HG03064 (cell line): Measurements from ENCODE around the gene ZNF14.
A peak's percentile ranks its signal among the peaks of the same experiment; 100 is the strongest.
"Not testable (repeated sequence)": the region's sequence is repeated elsewhere in the genome, so short reads cannot be mapped to it uniquely, and the experiment has no call there.

Experiments used
- ATAC-seq: cut with Tn5 transposase; IDR thresholded peaks from one replicate; pipeline ENCODE4 v1.9.1; 2021; ENCODE audit warnings: low read depth; ENCODE audit not compliant: unreplicated experiment

ZNF14 gene

DNA sequence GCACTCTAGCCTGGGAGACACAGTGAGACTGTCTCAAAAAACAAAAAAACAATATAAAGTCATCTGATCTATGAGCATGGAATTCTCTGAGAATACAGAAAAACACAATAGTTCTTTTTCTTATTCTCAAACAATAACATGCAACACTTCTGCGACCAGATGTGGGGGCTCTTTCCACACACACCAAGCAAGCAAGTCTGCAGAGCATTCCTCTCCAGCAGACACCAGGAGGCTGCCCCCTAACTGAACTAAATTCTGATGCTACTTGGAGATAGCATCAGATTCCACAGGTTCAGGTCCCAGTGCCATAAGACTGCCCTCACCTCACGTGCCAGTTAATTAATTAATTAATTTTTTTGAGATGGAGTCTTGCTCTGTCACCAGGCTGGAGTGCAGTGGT lies 36.5 kb downstream of the ZNF14 start:
- no peak for ATAC-seq

DNA sequence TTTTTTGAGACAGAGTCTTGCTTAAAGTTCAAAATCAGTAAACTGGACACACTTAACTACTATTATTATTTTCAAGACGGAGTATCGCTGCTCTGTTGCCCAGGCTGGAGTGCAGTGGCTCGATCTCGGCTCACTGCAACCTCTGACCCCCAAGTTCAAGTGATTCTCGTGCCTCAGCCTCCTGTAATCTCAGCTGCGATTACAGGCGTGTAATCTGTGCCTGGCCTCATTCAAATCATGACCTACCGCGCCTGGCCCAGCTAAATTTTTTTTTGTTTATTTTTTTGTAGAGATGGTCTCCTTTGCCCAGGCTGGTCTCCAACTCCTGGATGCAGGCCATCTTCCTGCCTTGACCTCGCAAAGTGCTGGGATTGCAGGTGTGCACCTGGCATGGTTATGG lies 41.2 kb downstream of the ZNF14 start:
- ATAC-seq, result no peak

DNA sequence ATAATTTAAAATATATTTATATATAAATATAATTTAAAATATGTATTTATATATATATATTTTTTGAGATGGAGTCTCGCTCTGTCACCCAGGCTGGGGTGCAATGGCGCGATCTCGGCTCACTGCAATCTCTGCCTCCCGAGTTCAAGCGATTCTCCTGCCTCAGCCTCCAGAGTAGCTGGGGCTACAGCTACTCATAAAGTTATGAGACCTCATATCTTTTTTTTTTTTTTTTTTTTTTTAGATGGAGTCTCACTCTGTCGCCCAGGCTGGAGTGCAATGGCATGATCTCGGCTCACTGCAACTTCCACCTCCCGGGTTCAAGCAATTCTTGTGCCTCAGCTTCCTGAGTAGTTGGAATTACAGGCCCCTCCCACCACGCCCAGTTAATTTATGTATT lies 43.9 kb downstream of the ZNF14 start:
- ATAC-seq, result not testable (repeated sequence)

DNA sequence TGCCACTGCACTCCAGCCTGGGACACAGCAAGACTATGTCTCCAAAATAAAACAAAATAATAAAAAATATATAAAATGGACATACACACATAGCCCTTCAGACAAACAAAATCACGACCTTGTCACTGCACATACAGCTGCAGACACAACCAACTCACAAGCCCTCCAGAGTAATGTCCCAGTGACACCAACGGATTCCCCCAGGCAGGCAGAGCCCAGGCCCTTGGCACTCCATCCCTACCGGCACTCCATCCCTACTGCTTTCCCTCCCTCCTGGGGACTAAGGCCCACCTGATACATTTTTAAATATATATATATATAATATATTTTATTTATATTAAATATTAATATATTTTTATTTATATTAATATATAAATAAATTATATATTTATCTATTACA lies 45.8 kb downstream of the ZNF14 start:
- no peak for ATAC-seq

DNA sequence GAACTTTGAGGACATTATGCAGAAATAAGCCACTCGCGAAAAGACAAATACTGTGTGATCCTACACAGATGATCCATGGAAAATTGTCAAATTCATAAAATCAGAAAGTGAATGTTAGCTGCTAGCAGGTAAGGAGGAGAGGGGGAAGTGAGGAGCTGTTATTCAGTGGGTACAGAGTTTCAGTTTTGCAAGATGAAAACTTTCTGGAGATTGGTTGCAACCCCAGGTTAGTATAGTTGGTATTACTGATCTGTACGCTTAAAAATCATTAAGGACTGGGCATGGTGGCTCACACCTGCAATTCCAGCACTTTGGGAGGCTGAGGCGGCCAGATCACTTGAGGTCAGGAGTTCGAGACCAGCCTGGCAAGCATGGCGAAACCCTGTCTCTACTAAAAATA lies 46.3 kb downstream of the ZNF14 start:
- no peak for ATAC-seq

DNA sequence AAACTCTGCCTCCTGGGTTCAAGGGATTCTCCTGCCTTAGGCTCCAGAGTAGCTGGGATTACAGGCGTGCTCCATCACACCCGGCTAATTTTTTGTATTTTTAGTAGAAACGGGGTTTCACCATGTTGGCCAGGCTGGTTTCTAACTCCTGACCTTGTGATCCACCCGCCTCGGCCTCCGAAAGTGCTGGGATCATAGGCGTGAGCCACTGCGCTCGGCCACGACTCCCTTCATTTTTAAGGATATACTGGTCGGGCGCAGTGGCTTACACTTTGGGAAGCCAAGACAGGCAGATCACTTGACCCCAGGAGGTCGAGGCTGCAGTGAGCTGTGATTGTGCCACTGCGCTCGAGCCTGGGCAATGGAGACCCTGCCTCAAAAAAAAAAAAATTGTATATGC lies 46.8 kb downstream of the ZNF14 start:
- ATAC-seq, result not testable (repeated sequence)

DNA sequence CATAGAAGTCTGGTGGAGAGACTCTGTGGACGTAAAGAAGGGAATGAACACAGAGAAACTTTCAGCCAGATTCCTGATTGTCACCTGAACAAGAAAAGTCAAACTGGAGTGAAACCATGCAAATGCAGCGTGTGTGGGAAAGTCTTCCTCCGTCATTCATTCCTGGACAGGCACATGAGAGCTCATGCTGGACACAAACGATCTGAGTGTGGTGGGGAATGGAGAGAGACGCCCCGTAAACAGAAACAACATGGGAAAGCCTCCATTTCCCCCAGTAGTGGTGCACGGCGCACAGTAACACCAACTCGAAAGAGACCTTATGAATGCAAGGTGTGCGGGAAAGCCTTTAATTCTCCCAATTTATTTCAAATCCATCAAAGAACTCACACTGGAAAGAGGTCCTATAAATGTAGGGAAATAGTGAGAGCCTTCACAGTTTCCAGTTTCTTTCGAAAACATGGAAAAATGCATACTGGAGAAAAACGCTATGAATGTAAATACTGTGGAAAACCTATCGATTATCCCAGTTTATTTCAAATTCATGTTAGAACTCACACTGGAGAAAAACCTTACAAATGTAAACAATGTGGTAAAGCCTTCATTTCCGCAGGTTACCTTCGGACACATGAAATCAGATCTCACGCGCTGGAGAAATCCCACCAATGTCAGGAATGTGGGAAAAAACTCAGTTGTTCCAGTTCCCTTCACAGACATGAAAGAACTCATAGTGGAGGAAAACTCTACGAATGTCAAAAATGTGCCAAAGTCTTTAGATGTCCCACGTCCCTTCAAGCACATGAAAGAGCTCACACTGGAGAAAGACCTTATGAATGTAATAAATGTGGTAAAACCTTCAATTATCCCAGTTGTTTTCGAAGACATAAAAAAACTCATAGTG lies 53.5 kb downstream of the ZNF14 start:
- no peak for ATAC-seq

DNA sequence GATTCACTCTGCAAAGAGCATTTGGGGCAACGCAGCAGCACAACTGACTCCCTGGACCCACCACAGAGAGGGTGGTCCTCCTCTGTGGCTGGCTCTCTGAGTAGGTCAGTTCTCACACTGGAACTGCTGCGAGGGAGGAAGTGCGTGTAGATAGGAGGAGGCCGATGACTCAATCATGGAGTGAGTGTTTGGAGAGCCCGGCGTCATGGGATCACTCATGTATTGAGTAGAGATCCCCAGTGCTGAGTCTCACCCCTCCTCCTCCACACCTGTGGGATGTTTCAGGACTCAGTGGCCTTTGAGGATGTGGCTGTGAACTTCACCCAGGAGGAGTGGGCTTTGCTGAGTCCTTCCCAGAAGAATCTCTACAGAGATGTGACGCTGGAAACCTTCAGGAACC lies 55.3 kb downstream of the ZNF14 start:
- no peak for ATAC-seq

DNA sequence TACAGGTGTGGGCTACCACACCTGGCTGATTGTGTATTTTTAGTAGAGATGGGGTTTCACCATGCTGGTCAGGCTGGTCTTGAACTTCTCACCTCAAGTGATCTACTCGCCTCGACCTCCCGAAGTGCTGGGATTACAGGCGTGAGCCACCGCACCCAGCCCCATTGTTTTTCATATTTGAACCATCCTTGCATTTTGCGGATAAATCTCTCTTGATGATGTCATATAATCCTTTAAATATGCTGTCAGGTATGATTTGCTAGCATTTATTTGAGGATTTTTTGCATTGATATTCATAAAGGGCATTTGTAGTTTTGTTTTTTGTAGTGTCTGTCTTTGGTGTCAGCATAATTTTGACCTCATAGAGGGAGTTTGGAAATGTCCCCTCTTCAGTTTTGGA lies 58.6 kb downstream of the ZNF14 start:
- no peak for ATAC-seq

DNA sequence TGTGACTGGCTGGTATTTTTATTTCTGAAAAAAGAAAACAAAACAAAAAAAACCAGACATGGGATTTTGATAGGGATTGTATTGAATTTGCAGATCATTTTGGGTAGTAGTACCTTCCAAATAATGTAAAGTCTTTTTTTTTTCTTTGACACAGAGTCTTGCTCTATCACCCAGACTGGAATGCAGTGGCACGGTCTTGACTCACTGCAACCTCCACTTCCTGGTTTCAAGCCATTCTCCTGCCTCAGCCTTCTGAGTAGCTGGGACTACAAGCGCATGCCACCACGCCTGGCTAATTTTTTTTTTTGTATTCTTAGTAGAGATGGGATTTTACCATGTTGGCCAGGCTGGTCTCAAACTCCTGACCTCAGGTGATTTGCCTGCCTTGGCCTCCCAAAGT lies 60.1 kb downstream of the ZNF14 start:
- ATAC-seq, result no peak

DNA sequence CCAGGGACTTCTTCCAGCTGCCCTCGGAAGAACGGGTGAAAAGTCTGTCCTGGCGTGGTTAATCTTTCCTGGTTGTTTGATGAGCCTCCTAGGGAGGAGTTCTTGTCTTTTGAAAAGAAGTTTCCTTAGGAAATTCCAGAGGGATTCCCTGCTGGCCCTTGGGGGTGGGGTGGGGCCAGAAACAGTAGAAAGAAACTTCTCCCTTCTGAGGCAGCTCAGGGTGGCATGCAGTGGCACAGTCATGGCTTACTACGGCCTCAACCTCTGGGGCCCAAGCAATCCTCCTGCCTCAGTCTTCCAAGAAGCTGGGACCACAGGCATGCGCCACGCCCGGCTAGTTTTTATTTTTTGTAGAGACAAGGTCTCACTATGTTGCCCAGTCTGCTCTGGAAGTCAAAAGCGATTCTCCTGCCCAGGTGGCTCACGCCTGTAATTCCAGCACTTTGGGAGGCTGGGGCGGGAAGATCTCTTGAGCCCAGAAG lies 62.8 kb downstream of the ZNF14 start:
- no peak for ATAC-seq

DNA sequence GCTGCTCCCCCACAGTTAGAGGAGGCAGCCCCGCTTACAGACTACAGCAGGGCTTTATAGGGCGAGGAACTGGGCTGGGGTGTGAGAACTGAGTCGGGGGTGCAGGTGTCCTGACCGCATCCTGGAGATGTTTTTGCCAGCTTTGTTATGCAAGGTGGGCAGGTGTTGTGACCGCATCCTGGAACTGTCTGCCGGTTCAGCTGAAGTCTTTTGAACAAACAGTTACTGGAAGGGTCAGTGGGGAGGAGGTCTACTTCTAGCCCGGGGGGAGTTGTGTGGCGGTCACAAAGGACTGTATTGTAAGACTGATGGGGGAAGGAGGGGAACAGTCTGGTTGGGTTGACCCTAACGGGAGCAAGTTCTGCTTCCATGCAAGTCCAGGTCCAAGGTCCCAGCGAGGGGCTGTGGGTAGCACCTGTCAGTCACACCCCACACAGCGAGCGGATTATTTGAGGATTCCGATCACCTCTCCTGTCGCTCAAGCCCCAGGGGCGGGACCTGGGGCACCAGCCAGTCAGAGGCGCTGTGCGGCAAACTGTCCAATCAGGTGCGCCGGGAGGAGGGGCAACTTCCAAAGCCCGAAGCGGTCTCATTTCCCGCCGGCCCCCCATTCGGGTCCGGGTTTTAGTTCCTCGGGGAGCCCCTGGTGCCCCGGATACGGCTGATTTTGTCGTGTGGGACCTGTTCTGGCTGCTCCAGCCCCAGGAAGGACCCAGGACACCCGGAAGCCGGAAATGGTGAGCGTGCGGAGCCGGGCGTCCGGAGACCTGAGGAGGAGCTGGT lies 64.5 kb downstream of the ZNF14 start, which contains the start of gene ZNF101:
Gene ZNF101 (plus strand): TSS at position 610 of the 783 bp plus-strand sequence. CDS start 125 bp downstream, at position 735.
- peak; percentile 58 for ATAC-seq

DNA sequence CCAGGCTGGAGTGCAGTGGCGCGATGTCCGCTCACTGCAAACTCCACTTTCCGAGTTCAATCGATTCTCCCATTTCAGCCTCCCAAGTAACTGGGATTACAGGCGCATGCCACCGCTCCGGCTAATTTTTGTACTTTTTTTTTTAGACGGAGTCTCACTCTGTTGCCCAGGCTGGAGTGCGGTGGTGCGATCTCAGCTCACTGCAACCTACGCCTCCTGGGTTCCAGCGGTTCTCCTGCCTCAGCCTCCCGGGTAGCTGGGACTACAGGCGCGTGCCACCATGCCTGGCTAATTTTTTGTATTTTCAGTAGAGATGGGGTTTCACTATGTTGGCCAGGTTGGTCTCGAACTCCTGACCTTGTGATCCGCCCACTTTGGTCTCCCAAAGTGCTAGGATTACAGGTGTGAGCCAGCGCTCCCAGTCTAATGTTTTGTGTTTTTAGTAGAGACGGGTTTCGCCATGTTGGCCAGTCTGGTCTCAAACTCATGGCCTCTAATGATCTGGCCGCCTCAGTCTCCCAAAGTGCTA lies 67.4 kb downstream of the ZNF14 start:
- not testable (repeated sequence) for ATAC-seq

DNA sequence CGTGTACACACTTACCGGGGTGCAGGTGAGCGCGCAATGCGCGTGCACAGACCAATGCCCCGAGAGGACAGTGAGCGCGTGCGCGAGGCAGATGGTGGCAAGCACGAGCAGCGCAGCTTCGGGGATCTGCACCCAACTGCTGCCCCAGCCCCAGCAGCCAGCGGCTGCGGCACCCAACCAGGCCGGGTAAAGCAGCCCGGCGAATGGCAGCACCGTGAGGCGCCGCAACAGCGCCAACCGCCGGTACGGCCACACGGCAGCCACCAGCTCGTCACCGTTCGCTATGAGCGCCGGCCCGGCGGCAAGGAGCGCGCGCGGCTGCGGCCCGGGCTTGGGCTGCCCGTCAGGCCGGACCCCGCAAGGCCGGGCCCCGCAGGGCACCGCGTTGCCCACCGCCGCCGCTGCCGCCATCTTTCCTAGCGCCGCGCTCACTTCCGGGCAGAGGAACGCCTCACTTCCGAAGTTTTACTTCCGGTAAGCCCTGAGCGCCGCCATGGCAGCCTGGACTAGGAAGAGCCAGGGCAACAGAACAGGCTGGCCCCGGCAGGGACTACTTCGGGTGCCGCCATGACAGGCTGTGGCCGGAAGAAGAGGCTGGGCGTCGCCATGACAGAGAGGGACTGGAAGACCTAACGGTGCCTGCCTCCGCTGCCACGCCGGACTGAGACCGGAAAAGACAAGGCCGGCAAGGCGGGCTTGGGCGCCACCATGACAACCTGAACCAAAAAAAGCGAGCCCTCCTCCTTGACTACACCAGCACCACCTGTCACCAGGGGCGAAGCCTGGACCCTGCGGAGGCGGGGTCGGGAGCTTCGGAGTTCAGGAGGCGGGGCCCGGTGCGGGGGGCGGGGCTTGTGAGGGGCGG lies 69.4 kb downstream of the ZNF14 start, which contains the start of gene ATP13A1:
Gene ATP13A1 (minus strand): TSS at position 421 of the 865 bp plus-strand sequence. CDS start 10 bp downstream, at position 411.
- ATAC-seq, result peak; percentile 70

DNA sequence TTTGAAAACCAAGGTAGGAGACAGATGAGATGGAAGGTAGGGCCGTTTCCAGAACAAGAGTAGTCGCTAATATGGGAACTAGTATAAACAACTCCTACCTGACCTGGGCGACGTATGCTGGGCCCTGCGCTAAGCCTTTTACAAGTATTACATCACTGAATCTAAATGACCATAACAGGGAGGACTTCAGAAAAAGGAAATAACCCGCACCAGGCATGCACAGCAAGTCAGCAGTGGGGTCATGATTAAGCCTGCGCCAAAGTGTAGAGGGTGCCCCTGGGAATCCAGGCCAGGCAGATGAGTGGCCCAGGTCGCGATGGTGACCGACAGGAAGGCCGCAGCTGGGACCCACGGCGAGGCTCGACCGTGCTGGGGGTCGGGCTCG lies 70.0 kb downstream of the ZNF14 start:
- ATAC-seq, result no peak

DNA sequence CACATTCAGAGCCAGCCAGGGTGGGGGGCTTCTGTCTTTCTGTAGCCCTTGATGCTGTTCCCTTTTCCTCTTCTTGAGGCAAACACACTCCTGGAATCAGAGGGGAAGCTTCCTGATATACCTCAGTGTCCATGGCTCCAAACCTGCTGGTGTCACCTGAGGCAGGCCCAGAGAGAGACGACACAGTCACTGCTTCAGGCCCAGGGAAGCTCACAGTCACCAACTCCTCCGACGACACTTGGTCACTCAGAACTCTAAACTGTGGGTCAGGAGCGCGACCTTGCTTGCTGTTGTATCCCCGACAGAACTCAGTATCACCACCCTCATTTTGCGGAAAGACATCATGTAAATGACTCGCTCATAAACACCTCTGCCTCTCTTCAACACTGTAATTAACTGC lies 70.6 kb downstream of the ZNF14 start:
- ATAC-seq, result no peak

DNA sequence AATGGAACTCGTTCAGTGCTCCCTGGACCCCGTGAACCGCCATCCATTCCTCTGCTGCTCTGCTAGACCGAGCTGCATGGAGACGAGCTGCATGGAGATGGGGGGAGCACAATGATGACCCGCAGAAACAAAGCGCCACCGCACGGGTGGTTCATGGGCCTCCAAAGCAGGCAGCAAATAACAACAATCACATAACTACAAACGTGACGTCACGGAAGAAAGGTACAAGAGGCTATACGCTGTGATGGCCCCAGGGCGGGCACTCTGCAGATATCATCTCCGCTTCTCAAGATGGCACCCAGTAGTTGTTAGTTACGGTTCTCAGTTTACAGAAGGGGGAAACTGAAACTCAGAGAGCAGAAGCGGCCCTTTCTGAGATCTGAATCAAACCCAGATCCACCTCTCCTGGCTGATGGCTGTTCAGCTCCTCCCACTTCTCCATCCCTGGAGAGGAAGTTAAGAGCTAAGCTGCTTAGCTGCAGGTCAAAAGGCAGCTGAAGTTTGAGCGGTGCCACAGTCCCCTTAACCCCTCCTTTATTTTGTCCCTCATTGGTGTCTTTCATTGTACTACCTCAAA lies 71.1 kb downstream of the ZNF14 start:
- no peak for ATAC-seq

DNA sequence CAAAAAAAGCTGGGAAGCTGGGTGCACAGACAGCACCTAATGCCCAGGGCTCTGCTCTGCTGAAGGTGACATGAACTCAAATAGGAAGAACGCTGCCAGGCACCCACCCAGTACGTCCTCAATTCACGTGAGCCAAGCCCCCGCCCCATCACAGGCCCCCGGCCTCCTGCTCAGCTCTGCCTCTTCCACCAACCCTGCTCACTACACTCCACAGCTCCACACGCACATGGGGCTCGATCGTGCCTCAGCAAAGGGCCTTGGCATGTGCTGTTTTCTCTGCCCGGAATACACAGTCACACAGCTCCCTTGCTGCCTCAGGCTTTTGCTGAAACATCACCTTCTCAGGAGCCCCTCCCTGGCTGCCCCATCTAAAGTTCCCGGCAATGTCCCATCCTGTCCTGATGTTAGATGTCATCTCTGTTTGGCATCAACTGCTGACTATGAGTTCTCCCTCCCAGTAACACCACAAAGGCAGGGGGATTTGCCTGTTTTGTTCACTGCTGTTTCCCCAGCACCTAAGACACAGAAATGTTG lies 71.7 kb downstream of the ZNF14 start:
- no peak for ATAC-seq
